Endodermal cell (in vitro differentiated cells): ENCODE results near the gene CPA3. TPM values are rescaled to one million over a fixed set of nuclear protein-coding genes. Genes with fewer than 3 reads are reported as not detected.
A peak's percentile ranks its signal among the peaks of the same experiment; 100 is the strongest.

Experiments used
- DNase-seq: peaks from one replicate; pipeline ENCODE4 v3.0.0-alpha.2; 2017
- H3K27ac ChIP-seq: 2 replicates; pipeline ENCODE4 v1.5.1; 2013; ENCODE audit warnings: mild to moderate bottlenecking, low read depth, low read length, moderate library complexity
- H3K27me3 ChIP-seq: 2 replicates; pipeline ENCODE4 v1.6.1; 2013; ENCODE audit warnings: mild to moderate bottlenecking, low read length, moderate library complexity; ENCODE audit not compliant: insufficient read depth, control insufficient read depth, poor library complexity, severe bottlenecking
- H3K36me3 ChIP-seq: 2 replicates; pipeline ENCODE4 v1.7.0; 2013; ENCODE audit warnings: mild to moderate bottlenecking, low read length, moderate library complexity; ENCODE audit not compliant: control insufficient read depth, insufficient read depth
- H3K4me1 ChIP-seq: one replicate; pipeline ENCODE4 v1.7.0; 2013; ENCODE audit warnings: low read length; ENCODE audit not compliant: control insufficient read depth, insufficient read depth
- H3K4me3 ChIP-seq: 2 replicates; pipeline ENCODE4 v1.5.1; 2013; ENCODE audit warnings: mild to moderate bottlenecking, low read length, moderate library complexity
- H3K9ac ChIP-seq: 2 replicates; pipeline ENCODE4 v1.6.1; 2013; ENCODE audit warnings: mild to moderate bottlenecking, low read length, moderate library complexity; ENCODE audit not compliant: poor library complexity, severe bottlenecking; ENCODE audit errors: extremely low read depth
- H3K9me3 ChIP-seq: 2 replicates; pipeline ENCODE4 v1.6.1; 2013; ENCODE audit warnings: mild to moderate bottlenecking, low read length, moderate library complexity; ENCODE audit not compliant: control insufficient read depth
- H3K27ac Mint-ChIP-seq: 2 replicates; pipeline ENCODE4 v1.8.0; 2020; ENCODE audit warnings: mixed read lengths
- H3K27me3 Mint-ChIP-seq: 2 replicates; pipeline ENCODE4 v1.8.0; 2021; ENCODE audit warnings: mild to moderate bottlenecking, mixed read lengths; ENCODE audit not compliant: insufficient read depth
- H3K36me3 Mint-ChIP-seq: 2 replicates; pipeline ENCODE4 v1.8.0; 2020; ENCODE audit warnings: low read depth, mixed read lengths
- H3K4me1 Mint-ChIP-seq: 2 replicates; pipeline ENCODE4 v1.8.0; 2020; ENCODE audit warnings: mixed read lengths
- H3K4me3 Mint-ChIP-seq: 2 replicates; pipeline ENCODE4 v1.8.0; 2020; ENCODE audit warnings: mild to moderate bottlenecking, moderate library complexity, mixed read lengths
- H3K9me3 Mint-ChIP-seq: 2 replicates; pipeline ENCODE4 v1.8.0; 2020; ENCODE audit warnings: mild to moderate bottlenecking, mixed read lengths
- WGBS, 2 experiments: methylation state at CpG; one replicate each; pipeline versions ENCODE4 v1.1.5 to v1.1.7; 2013; ENCODE audit warnings: missing lambda C conversion rate in 2 of 2, mixed read lengths in 1 of 2; ENCODE audit not compliant: insufficient coverage in 1 of 2, insufficient read length in 1 of 2; 5-methylcytosine and 5-hydroxymethylcytosine counted together
- total RNA-seq, 2 donors: library from RNA; stranded (reverse); fragmentation: NEBNext Ultra II Directional in 1 of 2; extraction: Animal tissue kit (Norgen Biotek cat#: 25700) in 1 of 2; gene quantifications; 2 replicates in 1 of 2; 3 replicates in 1 of 2; pipeline ENCODE4 v1.2.1, GENCODE V29; 2021
- TF ChIP-seq, protein P1 (sequence below): fragments of 200-600 bp; sonication (generic); conservative IDR thresholded peaks from 2 replicates; pipeline ENCODE4 v1.5.0; 2021; ENCODE audit warnings: antibody characterized with exemption, mild to moderate bottlenecking

The CPA3 gene
- total RNA-seq, 2 donors from 2014 or later, result not detected

DNA sequence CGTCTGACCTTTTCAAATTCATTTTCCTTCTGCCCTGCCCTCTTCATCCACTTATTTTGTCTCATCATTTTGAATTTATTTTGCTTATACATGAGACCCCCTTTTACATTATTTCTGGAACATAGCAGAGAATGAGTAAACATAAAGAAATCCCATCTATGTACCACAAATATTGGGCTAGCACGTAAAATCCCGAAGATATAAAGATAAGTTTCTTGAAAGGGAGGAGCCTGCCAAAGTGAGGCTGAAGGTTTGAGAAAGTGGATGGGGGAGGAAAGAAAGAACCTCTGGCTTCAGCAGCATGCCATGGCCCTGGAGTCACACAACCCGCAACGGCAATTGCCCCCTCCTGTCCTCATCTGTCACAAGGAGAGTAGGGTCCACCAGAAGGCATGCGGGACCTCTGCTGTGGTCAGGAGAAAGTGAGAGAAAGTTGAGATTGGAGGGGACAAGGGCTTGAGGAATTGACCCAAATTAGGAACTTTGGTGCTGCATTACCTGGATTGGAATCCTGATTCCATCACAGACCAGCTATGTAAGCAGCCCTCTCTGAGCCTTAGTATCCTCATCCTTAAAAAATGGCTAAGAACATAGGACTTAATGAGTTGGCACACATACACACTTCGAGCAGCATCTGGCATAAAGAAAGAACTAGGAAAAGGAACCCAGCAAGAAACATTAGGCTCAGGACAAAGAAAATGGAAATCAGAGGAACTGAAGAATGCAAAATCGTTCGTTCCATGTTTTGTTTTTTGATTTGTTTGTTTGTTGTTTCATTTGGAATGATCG lies 72.6 kb downstream of the CPA3 start:
- Mint-ChIP-seq H3K36me3 (no peaks in the 10 kb centered on the region), H3K27ac (no peak overlapping the region), H3K9me3 (no peaks in the 10 kb centered on the region), H3K27me3 (no peaks in the 10 kb centered on the region), H3K4me3 (no peak overlapping the region), H3K4me1 (no peaks in the 10 kb centered on the region)
- Histone ChIP-seq H3K4me1 (no peaks in the 10 kb centered on the region), H3K27ac (peak overlapping the region; percentile 37), H3K36me3 (no peaks in the 10 kb centered on the region), H3K27me3 (no peaks in the 10 kb centered on the region), H3K9ac (no peak overlapping the region), H3K9me3 (no peaks in the 10 kb centered on the region), H3K4me3 (no peak overlapping the region)
- TF ChIP-seq, protein P1, sequence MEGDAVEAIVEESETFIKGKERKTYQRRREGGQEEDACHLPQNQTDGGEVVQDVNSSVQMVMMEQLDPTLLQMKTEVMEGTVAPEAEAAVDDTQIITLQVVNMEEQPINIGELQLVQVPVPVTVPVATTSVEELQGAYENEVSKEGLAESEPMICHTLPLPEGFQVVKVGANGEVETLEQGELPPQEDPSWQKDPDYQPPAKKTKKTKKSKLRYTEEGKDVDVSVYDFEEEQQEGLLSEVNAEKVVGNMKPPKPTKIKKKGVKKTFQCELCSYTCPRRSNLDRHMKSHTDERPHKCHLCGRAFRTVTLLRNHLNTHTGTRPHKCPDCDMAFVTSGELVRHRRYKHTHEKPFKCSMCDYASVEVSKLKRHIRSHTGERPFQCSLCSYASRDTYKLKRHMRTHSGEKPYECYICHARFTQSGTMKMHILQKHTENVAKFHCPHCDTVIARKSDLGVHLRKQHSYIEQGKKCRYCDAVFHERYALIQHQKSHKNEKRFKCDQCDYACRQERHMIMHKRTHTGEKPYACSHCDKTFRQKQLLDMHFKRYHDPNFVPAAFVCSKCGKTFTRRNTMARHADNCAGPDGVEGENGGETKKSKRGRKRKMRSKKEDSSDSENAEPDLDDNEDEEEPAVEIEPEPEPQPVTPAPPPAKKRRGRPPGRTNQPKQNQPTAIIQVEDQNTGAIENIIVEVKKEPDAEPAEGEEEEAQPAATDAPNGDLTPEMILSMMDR, result no peak
- no peak for DNase-seq
- 77 to 91% methylated on average over 2 to 10 of the region's 10 CpGs for WGBS, 2 experiments

DNA sequence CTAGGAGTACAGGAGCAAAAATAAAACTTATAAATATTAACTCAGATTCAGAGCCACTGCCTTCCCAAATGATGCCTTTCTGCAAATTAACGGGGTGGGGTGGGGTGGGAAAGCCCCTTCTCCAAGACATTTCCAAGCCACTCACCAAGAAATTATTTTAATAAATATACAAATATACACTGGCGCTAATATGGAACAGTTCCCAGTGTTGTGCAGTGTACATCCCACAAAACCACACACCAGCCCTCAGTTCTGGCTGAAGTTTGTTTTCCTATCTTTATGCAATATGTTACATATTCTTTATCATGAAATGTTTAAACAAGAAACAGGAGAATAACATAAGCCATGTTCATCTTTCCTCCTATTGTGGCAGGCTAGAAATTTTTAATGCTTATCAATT lies 73.2 kb downstream of the CPA3 start:
- no peak for DNase-seq
- Histone ChIP-seq H3K27ac (peak overlapping the region; percentile 81), H3K9me3 (no peaks in the 10 kb centered on the region), H3K9ac (no peak overlapping the region), H3K36me3 (no peaks in the 10 kb centered on the region), H3K4me1 (no peaks in the 10 kb centered on the region), H3K4me3 (no peak overlapping the region), H3K27me3 (no peaks in the 10 kb centered on the region)
- no peaks in the 10 kb centered on the region for H3K4me1 Mint-ChIP-seq
- H3K27me3 Mint-ChIP-seq, result no peaks in the 10 kb centered on the region
- H3K9me3 Mint-ChIP-seq, result no peaks in the 10 kb centered on the region
- WGBS, 2 experiments, result 93% methylated on average over 1 of the region's 2 CpGs; no CpG with 5 or more reads in 1 of the 2 experiments
- no peak overlapping the region for H3K27ac Mint-ChIP-seq
- no peaks in the 10 kb centered on the region for H3K36me3 Mint-ChIP-seq
- TF ChIP-seq, protein P1, result no peak
- no peak overlapping the region for H3K4me3 Mint-ChIP-seq

DNA sequence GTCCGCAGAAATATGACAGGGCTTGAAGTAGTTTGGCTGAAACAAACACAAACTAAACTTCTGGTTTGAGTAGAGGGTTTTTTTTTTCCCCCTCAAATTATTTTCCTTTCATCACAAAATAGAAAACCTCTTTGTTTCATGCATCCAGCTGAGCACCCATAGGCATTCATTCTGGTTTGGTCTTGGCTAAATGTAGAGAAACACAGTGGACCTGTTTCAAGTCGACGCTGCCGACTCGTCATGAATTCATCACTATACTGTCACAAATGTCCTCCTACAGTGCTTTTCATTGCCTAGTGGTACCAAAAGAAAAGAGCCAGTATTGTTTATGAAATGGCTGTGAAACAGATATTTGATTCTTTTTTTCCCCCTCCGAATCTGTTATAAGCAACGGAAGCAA lies 73.8 kb downstream of the CPA3 start:
- no peak overlapping the region for H3K4me3 ChIP-seq
- Mint-ChIP-seq H3K4me3 (no peak overlapping the region), H3K4me1 (no peaks in the 10 kb centered on the region), H3K9me3 (no peaks in the 10 kb centered on the region), H3K27ac (no peak overlapping the region), H3K27me3 (no peaks in the 10 kb centered on the region), H3K36me3 (no peaks in the 10 kb centered on the region)
- no peak for DNase-seq
- no peaks in the 10 kb centered on the region for H3K9me3 ChIP-seq
- H3K9ac ChIP-seq, result no peak overlapping the region
- no peaks in the 10 kb centered on the region for H3K4me1 ChIP-seq
- TF ChIP-seq, protein P1, result no peak
- H3K27me3 ChIP-seq, result no peaks in the 10 kb centered on the region
- H3K36me3 ChIP-seq, result no peaks in the 10 kb centered on the region
- WGBS, 2 experiments, result 83 to 90% methylated on average over 2 to 7 of the region's 7 CpGs
- H3K27ac ChIP-seq, result peak overlapping the region; percentile 81
